ENCODE results near the gene PLCB4. TPM values are rescaled to one million over a fixed set of nuclear protein-coding genes. Genes with fewer than 3 reads are reported as not detected.

The PLCB4 gene
- total RNA-seq, 4 donors from 2014 or later: 2.3 to 3.9 (median 3.3) TPM

DNA sequence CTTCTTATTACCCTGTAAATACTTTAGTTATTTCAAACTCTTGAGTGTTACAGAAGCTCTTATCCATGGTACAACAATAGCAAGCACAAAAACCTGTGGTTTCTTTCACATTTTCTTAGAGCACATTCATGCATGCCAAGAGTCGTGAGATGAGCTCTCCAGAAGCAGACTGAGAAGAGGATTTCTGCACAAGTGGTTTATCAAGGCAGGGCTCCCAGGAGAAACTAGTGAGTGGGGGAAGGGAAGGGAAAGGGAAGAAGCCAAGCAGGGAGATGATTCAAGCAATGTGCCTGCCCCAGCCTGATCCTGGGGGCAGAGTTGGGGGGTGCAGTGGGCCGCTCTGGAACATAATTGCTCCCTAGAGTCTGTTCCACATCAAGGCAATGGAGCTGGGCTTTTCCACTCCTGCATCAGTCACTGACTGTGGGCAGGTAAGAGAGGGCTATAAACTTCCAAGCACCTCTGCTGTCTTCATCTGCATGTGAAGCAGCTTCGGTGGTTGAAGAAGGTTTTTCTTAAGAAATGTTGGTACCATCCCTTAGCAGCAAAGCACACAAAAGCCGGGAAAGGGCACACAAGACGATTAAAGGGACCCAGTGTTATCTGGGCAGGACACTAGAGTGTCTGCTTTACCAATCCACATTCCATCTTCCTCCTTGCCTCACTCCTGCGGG is 152.1 kb downstream of the PLCB4 start:
- Histone ChIP-seq H3K36me3 (no peaks in the 10 kb centered on the region), H3K9me3 (no peaks in the 10 kb centered on the region), H3K4me1 (peaks cover 9 to 24% of the 10 kb centered on the region in 2 donors), H3K27ac (no peak overlapping the region), H3K4me3 (no peak overlapping the region), H3K27me3 (no peaks in the 10 kb centered on the region)
- ATAC-seq (no peak), DNase-seq (no peak)
- TF ChIP-seq POLR2A (IDR thresholded peaks at IDR 0.05): no peak
- TF ChIP-seq, protein P1, sequence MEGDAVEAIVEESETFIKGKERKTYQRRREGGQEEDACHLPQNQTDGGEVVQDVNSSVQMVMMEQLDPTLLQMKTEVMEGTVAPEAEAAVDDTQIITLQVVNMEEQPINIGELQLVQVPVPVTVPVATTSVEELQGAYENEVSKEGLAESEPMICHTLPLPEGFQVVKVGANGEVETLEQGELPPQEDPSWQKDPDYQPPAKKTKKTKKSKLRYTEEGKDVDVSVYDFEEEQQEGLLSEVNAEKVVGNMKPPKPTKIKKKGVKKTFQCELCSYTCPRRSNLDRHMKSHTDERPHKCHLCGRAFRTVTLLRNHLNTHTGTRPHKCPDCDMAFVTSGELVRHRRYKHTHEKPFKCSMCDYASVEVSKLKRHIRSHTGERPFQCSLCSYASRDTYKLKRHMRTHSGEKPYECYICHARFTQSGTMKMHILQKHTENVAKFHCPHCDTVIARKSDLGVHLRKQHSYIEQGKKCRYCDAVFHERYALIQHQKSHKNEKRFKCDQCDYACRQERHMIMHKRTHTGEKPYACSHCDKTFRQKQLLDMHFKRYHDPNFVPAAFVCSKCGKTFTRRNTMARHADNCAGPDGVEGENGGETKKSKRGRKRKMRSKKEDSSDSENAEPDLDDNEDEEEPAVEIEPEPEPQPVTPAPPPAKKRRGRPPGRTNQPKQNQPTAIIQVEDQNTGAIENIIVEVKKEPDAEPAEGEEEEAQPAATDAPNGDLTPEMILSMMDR (IDR thresholded peaks at IDR 0.05 in 4 of 5, conservative IDR thresholded peaks at IDR 0.05 in 1 of 5): no peak
- intact Hi-C loops (cut with DNase I; ENCODE audit: low total_unique reads): loop anchor here (10.0 kb wide), 1 partner anchor 124 kb away; no protein-coding TSS in a partner anchor
- in situ Hi-C loops (cut with MboI; ENCODE audit: low sequenced_read_pairs in 4 of 4): no loop called here

DNA sequence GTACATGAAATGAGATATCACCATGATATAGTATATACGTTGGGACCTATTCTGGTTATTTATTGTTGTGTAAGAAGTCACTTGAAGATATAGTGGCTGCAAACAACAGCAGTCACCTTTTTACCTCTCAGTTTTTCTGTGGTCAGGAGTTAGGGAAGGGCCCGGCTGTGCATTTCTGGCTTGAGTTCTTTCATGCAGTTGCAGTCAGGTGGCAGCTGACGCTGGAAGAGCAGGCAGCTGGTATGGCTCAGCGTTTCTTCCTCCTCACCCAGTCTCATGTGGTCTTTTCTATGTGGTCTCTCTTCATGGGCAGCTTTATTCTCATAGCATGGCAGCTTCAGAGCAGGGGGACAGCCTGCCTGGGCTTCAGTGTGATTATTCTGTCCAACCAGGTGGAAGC is 154.4 kb downstream of the PLCB4 start:
- no peaks in the 10 kb centered on the region for H3K27me3 ChIP-seq
- DNase-seq (no peak), ATAC-seq (no peak)
- no peak overlapping the region for H3K27ac ChIP-seq
- in situ Hi-C loops (cut with MboI; ENCODE audit: low sequenced_read_pairs in 4 of 4) (no loop called here), intact Hi-C loops (cut with DNase I; ENCODE audit: low total_unique reads) (loop anchor here (10.0 kb wide), 1 partner anchor 122 kb away; no protein-coding TSS in a partner anchor)
- no peaks in the 10 kb centered on the region for H3K36me3 ChIP-seq
- H3K4me3 ChIP-seq: no peak overlapping the region
- H3K9me3 ChIP-seq: no peaks in the 10 kb centered on the region
- TF ChIP-seq, protein P1 (IDR thresholded peaks at IDR 0.05 in 4 of 5, conservative IDR thresholded peaks at IDR 0.05 in 1 of 5): no peak
- no peak for TF ChIP-seq POLR2A (IDR thresholded peaks at IDR 0.05)
- peaks cover 13 to 26% of the 10 kb centered on the region in 2 donors for H3K4me1 ChIP-seq

DNA sequence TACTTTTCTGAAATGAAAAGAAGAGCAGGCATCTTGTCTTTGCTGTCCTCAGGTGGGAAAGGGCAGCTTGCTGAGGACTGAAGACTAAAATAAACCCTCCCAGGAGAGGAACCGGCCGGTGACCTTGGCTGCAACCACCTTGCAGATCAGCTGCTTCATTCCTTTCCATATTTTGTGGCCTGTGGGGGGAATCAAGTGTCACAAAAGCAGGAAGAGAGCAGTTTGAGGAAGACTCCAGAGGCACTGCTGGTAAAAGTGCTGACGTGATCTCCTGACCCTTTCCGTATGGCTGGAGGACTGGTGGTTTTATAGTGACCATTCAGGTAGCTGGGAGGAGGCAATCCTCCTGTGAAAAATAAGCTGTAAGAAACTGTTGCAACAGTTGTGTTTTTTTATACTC is 157.0 kb downstream of the PLCB4 start:
- Histone ChIP-seq H3K4me1 (peaks cover 13 to 22% of the 10 kb centered on the region in 2 donors), H3K27ac (peak overlapping the region; percentile 16 to 53 (median 28)), H3K9me3 (no peaks in the 10 kb centered on the region), H3K27me3 (no peaks in the 10 kb centered on the region), H3K4me3 (no peak overlapping the region), H3K36me3 (no peaks in the 10 kb centered on the region)
- in situ Hi-C loops (cut with MboI; ENCODE audit: low sequenced_read_pairs in 4 of 4): no loop called here
- ATAC-seq (peak; percentile 81 to 88), DNase-seq (peak; percentile 7 to 41)
- TF ChIP-seq, protein P1 (IDR thresholded peaks at IDR 0.05 in 4 of 5, conservative IDR thresholded peaks at IDR 0.05 in 1 of 5): no peak
- no peak for TF ChIP-seq POLR2A (IDR thresholded peaks at IDR 0.05)
- intact Hi-C loops (cut with DNase I; ENCODE audit: low total_unique reads): loop anchor here (10.0 kb wide), 1 partner anchor 119 kb away; no protein-coding TSS in a partner anchor

DNA sequence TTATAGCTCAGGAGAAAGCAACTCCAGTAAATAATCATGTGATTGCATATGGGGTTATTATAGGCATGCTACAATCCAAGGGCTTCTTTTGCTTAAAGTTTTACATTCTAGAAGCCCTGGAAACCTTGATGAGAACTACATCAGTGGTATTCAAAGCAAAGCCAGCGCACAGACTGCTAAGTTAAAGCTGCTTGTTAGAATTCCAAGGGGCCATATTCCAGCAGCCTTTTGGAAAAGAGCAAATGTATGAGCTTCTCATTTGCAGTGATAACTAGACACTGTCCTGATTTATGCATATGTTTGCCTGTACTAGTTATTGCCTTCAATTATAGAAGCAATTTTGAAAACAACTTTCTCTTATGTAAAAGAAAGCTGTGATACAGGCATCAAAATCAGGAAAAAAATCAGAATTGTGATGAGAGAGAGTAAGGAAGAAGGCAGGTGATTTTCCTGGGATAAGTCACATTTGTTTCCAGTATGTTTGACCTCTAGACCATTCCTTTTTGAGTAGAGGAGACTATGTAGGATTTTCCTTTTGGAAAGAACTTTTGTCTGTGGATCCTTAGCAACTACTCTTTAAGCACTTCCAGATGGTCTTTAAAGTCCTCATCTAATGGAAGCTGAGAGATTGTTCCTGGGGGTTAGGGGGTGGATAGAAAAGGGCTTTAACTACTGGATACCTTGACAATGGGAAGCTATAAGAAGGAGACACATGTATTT is 159.2 kb downstream of the PLCB4 start:
- H3K4me1 ChIP-seq: peaks cover 13 to 22% of the 10 kb centered on the region in 2 donors
- no peak for ATAC-seq

More for the DNA sequence above, 159.2 kb downstream of the PLCB4 start:
- Histone ChIP-seq H3K27me3 (no peaks in the 10 kb centered on the region), H3K9me3 (no peaks in the 10 kb centered on the region), H3K36me3 (no peaks in the 10 kb centered on the region), H3K4me3 (no peak overlapping the region), H3K27ac (no peak overlapping the region)
- intact Hi-C loops (cut with DNase I; ENCODE audit: low total_unique reads): loop anchor here (10.0 kb wide), 1 partner anchor 117 kb away; no protein-coding TSS in a partner anchor
- DNase-seq: no peak
- in situ Hi-C loops (cut with MboI; ENCODE audit: low sequenced_read_pairs in 4 of 4): no loop called here
- TF ChIP-seq POLR2A (IDR thresholded peaks at IDR 0.05): no peak
- TF ChIP-seq, protein P1 (IDR thresholded peaks at IDR 0.05 in 4 of 5, conservative IDR thresholded peaks at IDR 0.05 in 1 of 5): no peak

Measured in gastrocnemius medialis (tissue), 4 donors.